ENCODE measurements around the gene FKBP11.

FKBP11 gene

DNA sequence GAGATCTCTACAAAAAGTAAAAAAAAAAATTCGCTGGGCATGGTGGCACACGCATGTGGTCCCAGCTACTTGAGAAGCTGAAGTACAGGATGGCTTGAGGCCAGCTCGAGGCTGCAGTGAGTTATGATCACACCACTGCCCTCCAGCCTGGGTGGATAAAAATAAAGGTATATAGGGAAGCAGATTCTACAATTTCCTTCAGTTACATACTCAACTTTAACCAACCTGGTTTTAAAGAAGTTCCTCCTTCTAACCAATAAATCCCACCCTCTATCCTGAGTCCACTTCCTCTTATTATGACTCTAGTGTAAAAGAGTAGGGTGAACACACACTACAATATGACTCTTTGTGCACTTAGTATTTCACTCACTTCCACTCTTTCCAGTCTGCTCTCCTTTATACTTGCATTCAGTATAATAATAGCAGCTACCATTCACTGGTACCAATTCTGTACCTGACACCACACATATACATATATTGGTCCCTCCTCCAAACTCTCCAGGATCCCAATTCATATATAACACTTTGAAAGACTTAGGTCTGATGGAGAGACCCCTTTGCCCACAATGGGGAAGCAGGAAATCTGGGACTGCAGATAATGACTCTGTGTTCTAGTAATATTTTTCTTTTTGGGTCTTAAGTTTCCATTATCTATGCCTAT lies 29.7 kb upstream of the FKBP11 start:
- TF ChIP-seq CTCF (IDR thresholded peaks at IDR 0.05; ENCODE audit: control insufficient read depth, extremely low read depth, insufficient read depth), result no peak
- no peak for DNase-seq (ENCODE audit: low read depth)
- H3K4me3 ChIP-seq (ENCODE audit: low read depth, low read length), result peak overlapping the region; percentile 95; the same call in 1 of the 2 replicates

- DNase-seq (ENCODE audit: low read depth), result no peak
- no peak for TF ChIP-seq CTCF (IDR thresholded peaks at IDR 0.05; ENCODE audit: control insufficient read depth, extremely low read depth, insufficient read depth)
These were observed 28.8 kb upstream of the FKBP11 start for GRCh38 chr12:48954061-48954460.

GRCh38 chr12:48952691-48953090 lies 27.4 kb upstream of the FKBP11 start:
- no peak overlapping the region for H3K4me3 ChIP-seq (ENCODE audit: low read depth, low read length)
- no peak for DNase-seq (ENCODE audit: low read depth)
- TF ChIP-seq CTCF (IDR thresholded peaks at IDR 0.05; ENCODE audit: control insufficient read depth, extremely low read depth, insufficient read depth), result no peak

More at GRCh38 chr12:48954061-48954460, 28.8 kb upstream of the FKBP11 start:
- no peak overlapping the region for H3K4me3 ChIP-seq (ENCODE audit: low read depth, low read length)

DNA sequence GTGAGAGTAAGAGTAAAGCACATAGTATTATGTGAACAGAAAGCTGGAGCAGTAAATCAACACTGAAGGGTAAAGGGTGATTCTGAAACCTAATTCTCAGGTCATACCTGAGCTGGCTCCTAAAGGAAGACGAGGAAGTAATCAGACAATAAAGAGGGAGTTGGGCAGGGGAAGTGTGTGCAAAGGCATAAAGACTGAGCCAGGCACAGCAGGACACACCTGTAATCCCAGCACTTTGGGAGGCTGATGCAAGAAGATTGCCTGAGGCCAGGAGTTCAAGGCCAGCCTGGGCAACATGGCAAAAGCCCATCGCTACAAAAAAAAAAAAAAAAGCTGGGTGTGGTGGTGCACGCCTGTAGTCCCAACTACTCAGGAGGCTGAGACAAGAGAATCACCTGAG lies 22.4 kb upstream of the FKBP11 start:
- TF ChIP-seq CTCF (IDR thresholded peaks at IDR 0.05; ENCODE audit: control insufficient read depth, extremely low read depth, insufficient read depth), result no peak
- no peak overlapping the region for H3K4me3 ChIP-seq (ENCODE audit: low read depth, low read length)
- peak; percentile 60 for DNase-seq (ENCODE audit: low read depth)

DNA sequence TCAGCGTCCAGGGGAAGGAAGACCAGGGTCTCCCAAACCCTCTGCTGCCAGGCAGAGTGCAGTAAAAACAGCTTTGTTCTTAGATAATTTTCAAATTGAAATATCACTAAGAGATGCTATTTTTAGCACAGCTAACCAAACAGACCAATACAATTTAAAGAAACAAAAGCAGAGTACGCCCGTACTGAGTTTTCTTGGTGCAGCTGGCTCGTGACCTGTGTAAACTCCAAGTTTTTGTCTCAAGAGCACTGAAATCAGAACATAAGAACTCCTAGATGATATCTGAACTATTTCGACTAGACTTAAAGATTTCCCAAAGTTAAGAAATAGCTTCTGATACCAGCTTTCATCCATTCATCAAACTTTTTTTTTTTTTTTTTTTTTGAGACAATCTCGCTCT lies 21.7 kb upstream of the FKBP11 start:
- DNase-seq (ENCODE audit: low read depth), result no peak
- no peak overlapping the region for H3K4me3 ChIP-seq (ENCODE audit: low read depth, low read length)
- TF ChIP-seq CTCF (IDR thresholded peaks at IDR 0.05; ENCODE audit: control insufficient read depth, extremely low read depth, insufficient read depth), result no peak

DNA sequence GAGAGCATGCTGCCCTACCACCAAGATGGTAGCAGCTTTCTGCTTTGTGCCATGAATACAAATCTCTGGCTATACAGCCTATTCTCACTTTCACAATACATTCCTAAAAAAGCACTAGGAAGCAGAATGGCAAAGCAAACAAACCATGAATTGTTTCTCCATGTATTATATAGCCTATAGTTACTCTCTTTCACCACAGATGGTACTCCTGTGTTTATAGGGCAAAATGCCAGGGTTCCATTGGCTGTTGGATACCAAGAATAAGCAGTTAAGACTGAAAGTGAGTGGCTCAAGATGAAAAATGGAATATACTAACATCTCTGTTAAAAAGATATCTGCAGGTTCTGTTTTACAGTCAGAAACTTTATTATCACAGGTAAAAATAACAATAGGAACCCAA lies 20.9 kb upstream of the FKBP11 start:
- H3K4me3 ChIP-seq (ENCODE audit: low read depth, low read length), result no peak overlapping the region
- DNase-seq (ENCODE audit: low read depth), result peak; percentile 39
- no peak for TF ChIP-seq CTCF (IDR thresholded peaks at IDR 0.05; ENCODE audit: control insufficient read depth, extremely low read depth, insufficient read depth)

DNA sequence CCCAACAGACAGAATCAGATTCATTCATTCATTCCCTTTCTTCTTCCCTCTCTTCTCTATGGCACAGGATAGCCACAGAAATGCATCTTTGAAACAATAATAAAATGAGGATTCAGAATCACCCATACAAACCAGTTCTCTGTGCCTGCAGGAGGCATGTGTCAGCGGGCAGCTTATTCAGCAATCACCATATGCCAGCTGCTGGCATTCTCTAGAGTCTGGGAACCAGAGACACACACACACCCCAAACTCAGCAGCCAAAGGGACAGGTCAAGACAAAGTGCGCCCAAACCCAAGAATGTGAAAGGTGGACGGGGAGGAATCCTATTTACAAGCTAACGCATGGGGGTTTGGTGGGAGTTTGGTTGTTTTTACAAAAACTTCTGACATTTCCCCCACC lies 17.9 kb upstream of the FKBP11 start:
- DNase-seq (ENCODE audit: low read depth), result no peak
- H3K4me3 ChIP-seq (ENCODE audit: low read depth, low read length), result no peak overlapping the region
- no peak for TF ChIP-seq CTCF (IDR thresholded peaks at IDR 0.05; ENCODE audit: control insufficient read depth, extremely low read depth, insufficient read depth)

Data from LNCaP clone FGC (cell line).